IPS-15b (cell line): ENCODE measurements around the gene MRAS.
"Not testable (repeated sequence)": the region's sequence is repeated elsewhere in the genome, so short reads cannot be mapped to it uniquely, and the experiment has no call there.

Experiments
- H3K27me3 ChIP-seq: one replicate; pipeline ENCODE4 v1.6.1; 2013; ENCODE audit warnings: low read length; ENCODE audit not compliant: control insufficient read depth, insufficient read depth
- H3K36me3 ChIP-seq: one replicate; pipeline ENCODE4 v1.6.1; 2013; ENCODE audit warnings: low read length; ENCODE audit not compliant: control insufficient read depth, insufficient read depth
- H3K4me1 ChIP-seq: one replicate; pipeline ENCODE4 v1.6.1; 2013; ENCODE audit warnings: mild to moderate bottlenecking, low read length; ENCODE audit not compliant: control insufficient read depth, insufficient read depth
- H3K4me3 ChIP-seq: one replicate; pipeline ENCODE4 v1.5.1; 2013; ENCODE audit warnings: low read depth, low read length
- H3K9ac ChIP-seq: one replicate; pipeline ENCODE4 v1.6.1; 2013; ENCODE audit warnings: low read depth, mild to moderate bottlenecking, low read length
- H3K9me3 ChIP-seq: one replicate; pipeline ENCODE4 v1.6.1; 2013; ENCODE audit warnings: mild to moderate bottlenecking, low read length; ENCODE audit not compliant: control insufficient read depth, insufficient read depth

The MRAS gene

GRCh38 chr3:138412821-138413551 is 64.6 kb downstream of the MRAS start:
- Histone ChIP-seq H3K4me3 (no peak overlapping the region), H3K36me3 (no peaks in the 10 kb centered on the region), H3K9me3 (no peaks in the 10 kb centered on the region), H3K27me3 (no peaks in the 10 kb centered on the region), H3K9ac (no peak overlapping the region), H3K4me1 (peaks cover 14% of the 10 kb centered on the region)

GRCh38 chr3:138416236-138416635 is 67.9 kb downstream of the MRAS start:
- H3K27me3 ChIP-seq, H3K9ac ChIP-seq, H3K9me3 ChIP-seq, H3K4me3 ChIP-seq, H3K4me1 ChIP-seq, H3K36me3 ChIP-seq: not testable (repeated sequence)

- H3K36me3 ChIP-seq: no peaks in the 10 kb centered on the region
- H3K9me3 ChIP-seq: peaks cover 4% of the 10 kb centered on the region
- no peak overlapping the region for H3K9ac ChIP-seq
- peaks cover 2% of the 10 kb centered on the region for H3K4me1 ChIP-seq
- no peaks in the 10 kb centered on the region for H3K27me3 ChIP-seq
- H3K4me3 ChIP-seq: no peak overlapping the region
Observed at GRCh38 chr3:138417559-138417982, 69.2 kb downstream of the MRAS start.

- Histone ChIP-seq H3K36me3 (no peaks in the 10 kb centered on the region), H3K9ac (no peak overlapping the region), H3K4me3 (no peak overlapping the region), H3K4me1 (peaks cover 5% of the 10 kb centered on the region), H3K9me3 (peaks cover 4% of the 10 kb centered on the region), H3K27me3 (no peaks in the 10 kb centered on the region)
Observed at GRCh38 chr3:138418601-138419206, 70.3 kb downstream of the MRAS start.

- no peak overlapping the region for H3K9ac ChIP-seq
- no peak overlapping the region for H3K4me3 ChIP-seq
- H3K9me3 ChIP-seq: peaks cover 4% of the 10 kb centered on the region
- H3K27me3 ChIP-seq: no peaks in the 10 kb centered on the region
- H3K4me1 ChIP-seq: peaks cover 5% of the 10 kb centered on the region
- no peaks in the 10 kb centered on the region for H3K36me3 ChIP-seq
Observed at GRCh38 chr3:138423316-138423715, 74.9 kb downstream of the MRAS start.

- H3K9me3 ChIP-seq: peaks cover 4% of the 10 kb centered on the region
- no peaks in the 10 kb centered on the region for H3K27me3 ChIP-seq
- H3K4me3 ChIP-seq: no peak overlapping the region
- no peaks in the 10 kb centered on the region for H3K36me3 ChIP-seq
- H3K4me1 ChIP-seq: peaks cover 5% of the 10 kb centered on the region
- no peak overlapping the region for H3K9ac ChIP-seq
Observed at GRCh38 chr3:138424323-138424722, 75.9 kb downstream of the MRAS start.

GRCh38 chr3:138426211-138426610 is 77.8 kb downstream of the MRAS start:
- H3K27me3 ChIP-seq: peaks cover under 1% of the 10 kb centered on the region
- peaks cover 5% of the 10 kb centered on the region for H3K4me1 ChIP-seq
- H3K9me3 ChIP-seq: no peaks in the 10 kb centered on the region
- H3K36me3 ChIP-seq: no peaks in the 10 kb centered on the region
- no peak overlapping the region for H3K4me3 ChIP-seq
- no peak overlapping the region for H3K9ac ChIP-seq

- H3K4me1 ChIP-seq, H3K27me3 ChIP-seq, H3K9ac ChIP-seq, H3K36me3 ChIP-seq, H3K4me3 ChIP-seq, H3K9me3 ChIP-seq: not testable (repeated sequence)
Observed at GRCh38 chr3:138426754-138427153, 78.4 kb downstream of the MRAS start.

- no peak overlapping the region for H3K4me3 ChIP-seq
- no peaks in the 10 kb centered on the region for H3K9me3 ChIP-seq
- no peaks in the 10 kb centered on the region for H3K4me1 ChIP-seq
- no peaks in the 10 kb centered on the region for H3K36me3 ChIP-seq
- H3K9ac ChIP-seq: no peak overlapping the region
- peaks cover 24% of the 10 kb centered on the region for H3K27me3 ChIP-seq
Observed at GRCh38 chr3:138429665-138430064, 81.3 kb downstream of the MRAS start.

- Histone ChIP-seq H3K36me3 (no peaks in the 10 kb centered on the region), H3K9me3 (no peaks in the 10 kb centered on the region), H3K4me1 (no peaks in the 10 kb centered on the region), H3K27me3 (peaks cover 53% of the 10 kb centered on the region), H3K9ac (no peak overlapping the region), H3K4me3 (no peak overlapping the region)
Observed at GRCh38 chr3:138432576-138433240, 84.3 kb downstream of the MRAS start.

- Histone ChIP-seq H3K36me3 (no peaks in the 10 kb centered on the region), H3K27me3 (peaks cover 53% of the 10 kb centered on the region), H3K9me3 (no peaks in the 10 kb centered on the region), H3K4me1 (no peaks in the 10 kb centered on the region), H3K4me3 (peak overlapping the region; percentile 20), H3K9ac (no peak overlapping the region)
Observed at GRCh38 chr3:138433892-138434275, 85.5 kb downstream of the MRAS start.
